GM10266 (cell line): ENCODE measurements around the gene FMO2.

Source experiments
- DNase-seq: peaks from one replicate; pipeline ENCODE4 v3.0.0; 2012; ENCODE audit errors: extremely low spot score
- TF ChIP-seq, protein P1 (sequence below): IDR thresholded peaks from 2 replicates; pipeline ENCODE4 v1.5.1; 2012; ENCODE audit warnings: mild to moderate bottlenecking, low read depth; ENCODE audit not compliant: control insufficient read depth, insufficient read depth; ENCODE audit errors: missing control alignments

Gene FMO2

DNA sequence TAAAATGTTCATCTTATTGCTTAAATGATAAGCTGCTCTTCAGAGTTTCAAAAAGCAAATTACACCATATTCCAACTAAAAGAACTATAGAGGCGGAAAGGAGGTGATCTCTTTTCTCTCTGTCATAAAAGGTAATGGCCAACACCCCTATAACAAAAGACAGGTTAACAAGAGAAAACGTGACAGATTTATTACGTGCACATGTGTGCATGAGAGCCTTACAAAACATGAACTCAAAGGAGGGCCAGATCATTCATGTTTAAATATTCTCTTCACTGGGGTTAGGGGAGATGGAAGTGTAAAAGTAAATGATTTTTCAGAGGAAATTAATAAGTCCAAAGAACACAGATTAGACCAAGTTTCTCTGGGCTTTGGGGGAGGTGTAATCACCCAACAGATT lies 26.5 kb upstream of the FMO2 start:
- TF ChIP-seq, protein P1, sequence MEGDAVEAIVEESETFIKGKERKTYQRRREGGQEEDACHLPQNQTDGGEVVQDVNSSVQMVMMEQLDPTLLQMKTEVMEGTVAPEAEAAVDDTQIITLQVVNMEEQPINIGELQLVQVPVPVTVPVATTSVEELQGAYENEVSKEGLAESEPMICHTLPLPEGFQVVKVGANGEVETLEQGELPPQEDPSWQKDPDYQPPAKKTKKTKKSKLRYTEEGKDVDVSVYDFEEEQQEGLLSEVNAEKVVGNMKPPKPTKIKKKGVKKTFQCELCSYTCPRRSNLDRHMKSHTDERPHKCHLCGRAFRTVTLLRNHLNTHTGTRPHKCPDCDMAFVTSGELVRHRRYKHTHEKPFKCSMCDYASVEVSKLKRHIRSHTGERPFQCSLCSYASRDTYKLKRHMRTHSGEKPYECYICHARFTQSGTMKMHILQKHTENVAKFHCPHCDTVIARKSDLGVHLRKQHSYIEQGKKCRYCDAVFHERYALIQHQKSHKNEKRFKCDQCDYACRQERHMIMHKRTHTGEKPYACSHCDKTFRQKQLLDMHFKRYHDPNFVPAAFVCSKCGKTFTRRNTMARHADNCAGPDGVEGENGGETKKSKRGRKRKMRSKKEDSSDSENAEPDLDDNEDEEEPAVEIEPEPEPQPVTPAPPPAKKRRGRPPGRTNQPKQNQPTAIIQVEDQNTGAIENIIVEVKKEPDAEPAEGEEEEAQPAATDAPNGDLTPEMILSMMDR = no peak
- no peak for DNase-seq

DNA sequence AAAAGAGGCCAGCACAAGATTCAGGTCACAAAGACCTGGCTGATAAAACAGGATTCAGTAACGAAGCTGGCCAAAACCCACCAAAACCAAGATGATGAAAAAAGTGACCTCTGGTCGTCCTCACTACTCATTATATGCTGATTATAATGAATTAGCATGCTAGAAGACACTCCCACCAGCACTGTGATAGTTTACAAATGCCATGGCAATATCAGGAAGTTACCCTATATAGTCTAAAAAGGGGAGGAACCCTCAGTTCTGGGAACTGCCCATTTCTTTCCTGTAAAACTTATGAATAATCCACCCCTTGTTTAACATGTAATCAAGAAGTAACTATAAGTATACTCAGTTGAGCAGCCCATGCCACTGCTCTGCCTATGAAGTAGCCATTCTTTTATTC lies 26.0 kb upstream of the FMO2 start:
- DNase-seq = no peak
- TF ChIP-seq, protein P1 = no peak

DNA sequence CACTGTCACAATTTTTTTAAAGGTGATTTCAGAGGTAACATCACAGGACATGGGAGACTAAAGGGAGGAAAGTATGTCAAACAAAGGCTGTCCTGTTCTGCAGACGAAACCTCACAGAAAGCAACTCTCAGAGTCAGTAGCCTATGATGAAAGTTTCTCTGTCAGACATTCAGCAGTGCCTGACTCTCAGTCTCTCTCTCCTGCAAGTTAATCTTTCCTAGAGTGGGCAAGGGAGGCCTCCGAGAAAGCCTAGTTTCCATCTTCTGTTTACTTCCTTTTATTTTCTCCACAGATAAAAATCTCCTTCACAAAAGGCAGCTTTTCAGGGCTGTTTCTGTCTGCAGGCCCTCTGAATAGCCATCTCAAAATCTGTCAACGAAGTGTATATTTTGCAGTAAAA lies 24.9 kb upstream of the FMO2 start:
- TF ChIP-seq, protein P1 = no peak
- DNase-seq = no peak

DNA sequence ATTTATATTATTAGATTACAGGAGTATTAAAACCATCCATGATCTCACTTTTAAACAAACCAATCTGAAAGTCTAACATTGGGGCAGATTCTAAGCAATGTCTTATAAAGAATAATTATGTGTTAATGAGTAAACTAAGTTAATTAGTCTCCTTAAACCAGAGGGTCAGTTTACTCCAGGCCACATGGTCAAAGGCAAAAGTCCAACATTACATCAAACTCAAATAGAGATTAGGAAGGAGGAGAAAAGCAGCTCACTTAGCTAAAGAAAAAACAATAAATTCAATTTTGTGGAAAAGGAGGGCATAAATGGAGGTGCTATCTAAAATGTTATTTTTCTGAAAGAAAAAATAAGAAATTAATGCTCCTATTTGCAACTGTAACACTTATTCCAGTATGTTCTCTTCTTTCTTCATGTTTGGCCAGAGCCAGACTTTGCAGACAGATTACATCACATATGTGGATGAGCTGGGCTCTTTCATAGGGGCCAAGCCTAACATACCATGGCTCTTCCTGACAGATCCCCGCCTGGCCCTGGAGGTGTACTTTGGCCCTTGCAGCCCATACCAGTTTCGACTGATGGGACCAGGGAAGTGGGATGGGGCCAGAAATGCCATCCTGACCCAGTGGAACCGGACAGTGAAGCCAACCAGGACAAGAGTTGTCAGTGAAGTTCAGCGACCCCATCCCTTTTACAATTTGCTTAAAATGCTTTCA lies 24.3 kb upstream of the FMO2 start:
- DNase-seq = no peak
- TF ChIP-seq, protein P1 = no peak

DNA sequence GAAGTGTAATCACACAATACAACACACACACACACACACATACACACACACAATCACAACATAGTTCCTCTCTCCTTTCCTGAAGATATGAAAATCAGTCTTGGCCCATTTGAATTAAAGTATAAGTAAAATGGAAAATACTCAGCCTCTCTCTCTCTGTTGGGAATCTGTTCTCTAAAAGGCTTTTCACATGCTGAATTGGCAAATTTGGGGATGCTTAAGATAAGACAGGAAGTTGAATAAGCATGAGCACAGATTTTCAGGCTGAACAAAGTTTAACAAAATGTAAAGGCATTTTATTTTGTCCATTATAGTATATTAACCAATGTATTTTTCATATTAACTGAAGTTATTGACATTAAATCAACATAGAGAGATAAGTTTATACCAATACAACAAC lies 23.7 kb upstream of the FMO2 start:
- TF ChIP-seq, protein P1 = no peak
- DNase-seq = no peak

DNA sequence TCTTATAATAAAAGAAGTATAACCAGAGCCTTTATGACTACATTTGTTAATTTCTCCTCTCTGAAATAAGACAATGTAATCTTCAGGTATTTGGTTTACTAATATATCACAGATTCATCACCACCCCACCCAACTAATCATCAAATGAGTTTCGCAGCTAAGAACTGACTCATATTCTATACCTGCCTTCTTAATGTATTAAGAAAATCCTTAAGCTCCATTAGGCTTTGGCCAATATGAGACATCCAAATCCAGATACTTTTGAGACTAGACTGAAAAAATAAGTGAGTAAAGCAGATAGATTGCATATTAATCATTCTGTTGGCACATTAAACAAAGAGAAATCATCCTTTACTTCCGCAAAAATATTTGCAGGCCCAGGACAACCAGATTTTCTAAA lies 18.7 kb upstream of the FMO2 start:
- TF ChIP-seq, protein P1 = no peak
- no peak for DNase-seq

DNA sequence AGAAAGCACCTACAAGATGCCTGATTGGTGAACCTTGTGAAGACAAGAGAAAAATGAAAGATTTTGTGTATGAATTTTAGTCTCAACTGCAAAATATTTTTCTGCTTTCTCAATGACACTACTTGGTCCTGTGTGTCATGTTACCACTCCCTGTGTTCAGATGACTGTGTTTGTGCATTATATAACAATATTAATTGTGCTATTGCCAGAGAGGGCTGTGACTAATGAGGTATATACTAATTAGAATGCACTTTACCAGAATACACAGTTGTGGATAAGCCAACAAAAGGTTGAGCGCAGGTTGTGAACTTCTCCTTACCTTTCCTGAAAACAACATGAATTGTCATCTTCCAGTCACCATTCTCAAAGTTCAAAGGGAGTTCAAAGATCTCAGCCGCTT lies 17.3 kb upstream of the FMO2 start:
- DNase-seq = no peak
- TF ChIP-seq, protein P1 = no peak
